IPS-11a (cell line): Measurements from ENCODE around the gene INCENP.

ENCODE experiments used
- H3K4me3 ChIP-seq: one replicate; pipeline ENCODE4 v1.5.1; 2013; ENCODE audit warnings: low read depth, low read length, control low read depth

INCENP gene

DNA sequence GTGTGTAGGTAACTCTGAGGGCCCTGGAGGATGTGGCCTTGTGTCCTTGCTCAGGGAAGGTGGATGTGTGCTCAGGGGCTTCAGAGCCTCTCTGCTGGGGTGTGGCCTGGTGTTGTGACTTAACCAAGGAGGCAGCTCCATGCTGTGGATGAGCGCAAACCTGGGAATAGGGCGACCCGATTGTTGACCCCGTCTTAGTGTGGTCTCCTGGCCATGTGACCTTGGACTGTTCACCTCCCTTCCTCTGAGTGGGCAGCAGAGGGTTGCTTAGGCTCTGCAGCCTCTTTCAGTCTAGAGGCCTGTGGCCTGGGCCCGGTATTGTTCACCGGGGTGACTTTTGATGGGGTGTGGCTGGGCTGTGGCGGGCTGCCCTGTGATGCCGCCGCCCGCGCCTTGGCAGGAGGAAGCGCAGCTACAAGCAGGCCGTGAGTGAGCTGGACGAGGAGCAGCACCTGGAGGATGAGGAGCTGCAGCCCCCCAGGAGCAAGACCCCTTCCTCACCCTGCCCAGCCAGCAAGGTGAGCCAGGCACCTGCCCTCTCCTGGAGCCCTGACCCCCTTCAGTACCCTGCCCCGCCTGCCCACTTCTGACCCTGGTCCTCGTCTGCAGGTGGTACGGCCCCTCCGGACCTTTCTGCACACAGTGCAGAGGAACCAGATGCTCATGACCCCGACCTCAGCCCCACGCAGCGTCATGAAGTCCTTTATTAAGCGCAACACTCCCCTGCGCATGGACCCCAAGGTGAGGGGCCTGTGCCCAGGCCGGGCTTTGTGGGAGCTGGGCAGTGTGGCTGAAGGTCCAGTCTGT is 16.7 kb downstream of the INCENP start:
- no peak overlapping the region for H3K4me3 ChIP-seq

DNA sequence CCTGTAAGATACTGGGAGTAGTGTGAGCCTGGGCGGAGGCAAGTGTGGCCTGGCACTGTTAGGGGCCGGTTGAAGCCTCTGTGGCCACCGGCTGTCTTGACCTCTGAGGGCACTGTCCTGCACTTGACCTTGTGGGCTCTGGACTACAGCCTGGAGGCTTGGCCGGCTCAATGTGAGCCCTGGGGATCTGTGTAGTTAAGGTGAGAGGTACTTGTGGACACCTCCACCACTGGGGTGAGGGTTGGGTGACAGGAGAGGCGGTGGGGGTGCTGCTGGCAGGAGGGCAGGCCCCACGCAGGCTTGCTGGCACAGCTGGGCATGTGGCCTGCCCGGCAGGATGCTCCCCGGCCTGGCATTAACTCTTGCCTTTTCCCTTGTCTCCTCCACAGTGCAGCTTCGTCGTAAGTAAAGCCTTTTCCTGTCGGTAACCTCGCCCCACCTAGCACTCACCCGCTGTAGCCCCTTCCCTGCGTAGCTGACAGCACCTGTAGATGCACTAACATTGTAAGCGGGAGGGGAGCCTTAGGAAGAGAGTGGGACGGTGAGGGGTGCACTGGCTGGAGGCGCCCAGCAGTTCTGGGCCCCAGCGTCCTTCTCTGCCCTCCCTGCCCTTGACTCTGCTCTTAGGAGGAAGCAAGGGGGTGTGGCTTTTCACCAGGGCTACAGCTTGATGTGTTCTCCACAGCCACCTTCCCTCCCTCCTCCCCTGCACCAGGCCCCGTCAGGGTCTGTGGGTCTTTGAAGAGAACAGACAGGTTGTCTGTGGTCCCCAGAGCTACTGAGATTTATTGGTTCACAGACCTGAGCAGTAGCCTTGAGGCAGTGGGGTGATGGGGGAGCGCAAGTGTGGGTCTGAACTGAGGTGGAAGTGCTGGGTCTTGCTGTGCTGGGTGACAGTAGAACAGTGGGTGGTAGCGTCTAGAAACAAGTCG is 17.6 kb downstream of the INCENP start:
- H3K4me3 ChIP-seq: no peak overlapping the region

- H3K4me3 ChIP-seq: no peak overlapping the region
Measured at GRCh38 chr11:62142043-62142375, 18.2 kb downstream of the INCENP start.

- H3K4me3 ChIP-seq: no peak overlapping the region
Measured at GRCh38 chr11:62142921-62143320, 19.1 kb downstream of the INCENP start.

DNA sequence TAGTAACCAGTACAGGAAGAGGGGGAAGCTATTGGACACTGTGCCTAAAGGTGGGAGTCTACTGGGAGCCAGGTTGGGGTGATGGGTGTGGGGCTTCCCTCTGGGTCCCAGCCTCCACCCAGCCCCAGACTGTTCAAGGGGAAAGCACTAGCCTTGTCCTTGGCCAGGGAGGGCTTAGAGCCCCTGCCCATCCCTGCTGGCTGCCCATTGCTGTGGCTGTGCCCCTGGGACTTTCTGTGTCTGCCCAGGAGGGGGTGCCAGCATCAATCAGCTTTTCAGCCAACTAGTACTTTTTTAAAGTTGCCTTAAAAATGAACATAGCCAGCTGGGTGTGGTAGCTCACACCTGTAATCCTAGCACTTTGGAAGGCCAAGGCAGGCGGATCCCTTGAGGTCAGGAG is 19.9 kb downstream of the INCENP start:
- H3K4me3 ChIP-seq: no peak overlapping the region

GRCh38 chr11:62144641-62145255 is 20.9 kb downstream of the INCENP start:
- H3K4me3 ChIP-seq: no peak overlapping the region

DNA sequence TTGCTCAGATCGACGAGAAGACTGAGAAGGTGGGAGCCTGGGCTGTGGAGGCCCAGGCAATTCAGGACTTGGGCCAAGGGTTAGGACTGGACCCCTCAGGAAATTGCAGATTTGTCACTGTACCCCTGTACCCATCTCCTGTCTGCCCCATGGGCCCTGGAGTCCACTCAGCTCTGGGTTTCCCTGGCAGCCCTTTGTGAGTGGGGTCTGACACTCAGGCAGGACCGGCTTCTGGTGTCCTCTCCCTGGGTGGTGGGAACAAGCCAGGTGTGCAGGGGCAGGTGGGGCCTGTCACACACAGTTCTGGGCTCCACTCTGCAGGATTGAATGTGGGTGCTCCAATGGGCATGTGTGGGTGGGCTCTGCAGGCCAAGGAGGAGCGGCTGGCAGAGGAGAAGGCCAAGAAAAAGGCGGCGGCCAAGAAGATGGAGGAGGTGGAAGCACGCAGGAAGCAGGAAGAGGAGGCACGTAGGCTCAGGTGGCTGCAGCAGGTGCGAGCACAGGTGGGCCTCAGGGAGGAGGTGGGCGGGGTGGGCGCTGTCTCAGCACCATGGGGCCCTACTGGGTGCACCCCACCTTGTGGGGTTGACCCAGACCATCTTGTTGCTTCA is 21.6 kb downstream of the INCENP start:
- no peak overlapping the region for H3K4me3 ChIP-seq

- H3K4me3 ChIP-seq: no peak overlapping the region
Measured at GRCh38 chr11:62146476-62147200, 22.8 kb downstream of the INCENP start.

- no peak overlapping the region for H3K4me3 ChIP-seq
Measured at GRCh38 chr11:62147545-62147944, 23.7 kb downstream of the INCENP start.

- H3K4me3 ChIP-seq: no peak overlapping the region
Measured at GRCh38 chr11:62148271-62148980, 24.6 kb downstream of the INCENP start.

- no peak overlapping the region for H3K4me3 ChIP-seq
Measured at GRCh38 chr11:62149986-62150886, 26.4 kb downstream of the INCENP start.

DNA sequence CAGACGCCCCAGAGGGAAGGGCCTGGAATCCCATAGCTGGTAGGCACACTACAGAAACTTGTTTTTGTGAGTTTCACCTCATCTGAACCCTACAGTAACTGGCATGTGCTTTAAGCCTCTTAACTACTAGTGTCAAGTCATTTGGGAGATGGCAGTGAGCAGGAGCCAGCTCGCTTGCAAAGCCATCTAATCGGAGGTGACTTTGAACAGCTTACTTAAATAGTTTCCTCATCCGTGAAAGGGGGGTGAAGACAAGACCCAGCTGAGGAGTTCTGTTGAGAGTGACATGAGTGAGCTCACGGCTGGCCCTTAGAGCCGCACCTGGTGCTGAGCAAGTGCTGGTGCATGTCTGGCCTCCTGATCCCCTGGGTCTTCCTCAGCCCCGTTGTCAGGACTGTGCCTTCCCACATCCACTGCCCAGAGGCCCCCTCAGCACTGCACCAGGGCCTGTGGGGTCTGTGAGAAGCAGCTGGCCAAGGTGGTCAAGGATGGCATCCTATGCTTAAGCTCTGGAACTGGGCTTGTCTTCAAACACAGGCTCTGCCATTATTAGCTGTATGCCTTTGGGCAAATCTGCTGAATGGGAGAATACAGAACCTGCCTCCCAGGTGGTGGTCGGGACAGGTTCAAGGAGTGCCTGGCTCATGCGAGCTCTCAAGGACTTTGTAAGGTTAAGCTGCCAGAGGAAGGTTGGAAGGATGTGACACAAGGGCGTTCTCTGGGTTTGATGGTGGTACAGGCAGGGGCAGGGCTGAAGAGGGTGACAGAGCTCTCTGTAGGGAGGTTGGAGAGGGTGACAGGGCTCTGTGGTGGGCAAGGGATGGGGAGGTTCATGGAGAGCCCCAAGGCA is 27.3 kb downstream of the INCENP start:
- no peak overlapping the region for H3K4me3 ChIP-seq

DNA sequence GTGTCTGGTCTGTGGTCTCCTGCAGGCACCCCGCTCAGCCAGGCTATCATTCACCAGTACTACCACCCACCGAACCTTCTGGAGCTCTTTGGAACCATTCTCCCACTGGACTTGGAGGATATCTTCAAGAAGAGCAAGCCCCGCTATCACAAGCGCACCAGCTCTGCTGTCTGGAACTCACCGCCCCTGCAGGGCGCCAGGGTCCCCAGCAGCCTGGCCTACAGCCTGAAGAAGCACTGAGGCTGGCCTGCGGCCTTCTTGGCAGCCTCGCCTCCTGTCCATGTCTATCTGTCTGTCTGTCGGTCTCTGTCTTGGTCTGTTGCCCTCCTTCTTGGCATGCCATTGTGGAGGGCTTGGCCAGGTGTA is 27.9 kb downstream of the INCENP start:
- H3K4me3 ChIP-seq: no peak overlapping the region

DNA sequence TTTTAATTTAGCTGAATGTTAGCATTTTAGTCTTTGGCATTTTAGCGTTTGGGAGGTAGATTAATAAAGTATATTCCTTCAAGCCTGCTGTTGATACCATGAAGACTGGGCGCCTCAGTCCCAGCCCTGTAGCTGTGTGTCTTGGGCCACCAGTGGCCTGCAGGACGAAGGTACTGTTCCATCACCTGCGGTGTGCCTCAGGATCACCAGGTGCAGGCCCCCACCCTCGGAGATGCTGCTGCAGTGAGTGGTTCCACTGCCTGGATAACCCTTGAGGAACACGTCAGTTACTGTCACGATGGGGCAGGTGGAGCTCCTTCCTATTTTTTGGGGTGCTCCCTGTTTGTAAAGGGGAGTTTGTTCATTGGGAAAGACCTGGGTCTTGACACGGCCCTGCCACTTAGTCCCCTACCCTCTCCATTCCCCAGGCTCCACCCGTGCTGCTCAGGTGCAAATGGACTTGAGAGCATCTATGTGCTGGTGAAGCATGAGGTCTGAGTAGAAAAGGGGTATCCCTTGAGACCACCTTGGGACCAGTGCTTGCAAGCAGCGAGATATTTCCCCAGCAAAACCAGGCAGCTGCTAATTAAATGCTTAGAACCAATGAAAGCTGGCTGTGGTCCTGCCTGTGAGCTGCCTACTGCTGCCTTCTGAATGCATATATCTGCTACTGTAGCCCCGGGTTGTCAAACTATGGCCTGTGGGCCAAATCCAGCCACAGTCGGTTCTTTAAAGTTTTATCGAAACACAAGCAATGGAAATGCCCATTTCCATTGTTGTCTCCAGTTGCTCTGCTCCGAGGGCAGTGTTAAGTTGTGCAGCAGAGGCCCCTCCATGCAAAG is 28.7 kb downstream of the INCENP start:
- no peak overlapping the region for H3K4me3 ChIP-seq

DNA sequence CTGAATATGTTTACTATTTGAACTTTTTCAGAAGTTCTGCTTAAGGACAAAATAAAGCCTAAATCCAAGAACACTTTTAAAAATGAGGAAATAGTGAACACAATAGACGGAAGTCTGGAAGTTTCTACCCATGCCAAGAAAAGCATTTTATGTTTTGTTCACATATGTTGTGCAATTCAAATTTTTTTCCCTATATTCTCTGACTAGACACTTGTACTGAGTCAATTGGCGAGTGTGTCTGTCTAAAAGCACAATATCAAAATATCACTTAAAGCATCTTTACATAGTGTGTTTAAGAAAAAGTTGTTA is 29.2 kb downstream of the INCENP start:
- H3K4me3 ChIP-seq: no peak overlapping the region

- H3K4me3 ChIP-seq: no peak overlapping the region
Measured at GRCh38 chr11:62153617-62154016, 29.8 kb downstream of the INCENP start.

GRCh38 chr11:62157603-62158002 is 33.8 kb downstream of the INCENP start:
- no peak overlapping the region for H3K4me3 ChIP-seq
